ENCODE results near the gene SEPHS1. TPM values are rescaled to one million over a fixed set of nuclear protein-coding genes. Genes with fewer than 3 reads are reported as not detected.

SEPHS1 gene
- total and polyA plus RNA-seq, 2 donors (not counting 1 experiment from before 2014, with no cell fraction given): 14.7 to 29.1 TPM

GRCh38 chr10:13319166-13319565 is 28.9 kb downstream of the SEPHS1 start:
- no peaks in the 10 kb centered on the region for H4K20me1 ChIP-seq (ENCODE audit: control insufficient read depth, insufficient read depth, low read length, poor library complexity, severe bottlenecking)
- no peaks in the 10 kb centered on the region for H3K27me3 ChIP-seq (replicated peaks in 1 of 4; ENCODE audit: control extremely low read depth in 1 of 4, control insufficient read depth in 3 of 4, insufficient read depth in 4 of 4, low read length in 3 of 4)
- no peaks in the 10 kb centered on the region for H3K4me1 ChIP-seq (ENCODE audit: control insufficient read depth in 2 of 2, insufficient read depth in 2 of 2, low read length in 2 of 2)
- no peak overlapping the region for H3K4me2 ChIP-seq (replicated peaks; ENCODE audit: low read depth, low read length, poor library complexity, severe bottlenecking)
- no peak overlapping the region for H2AFZ ChIP-seq (ENCODE audit: insufficient read depth, low read depth, low read length, poor library complexity, severe bottlenecking)
- ChIA-PET CTCF (no interaction called here), POLR2A (no interaction called here)
- H3K27me3 Mint-ChIP-seq: no peaks in the 10 kb centered on the region
- no peak overlapping the region for H3K27ac Mint-ChIP-seq
- no peaks in the 10 kb centered on the region for H3K4me1 Mint-ChIP-seq
- TF ChIP-seq CTCF (IDR thresholded peaks at IDR 0.05): no peak
- no peak for TF ChIP-seq EZH2 (IDR thresholded peaks at IDR 0.05; ENCODE audit: borderline replicate concordance, insufficient read depth, low read depth, low read length, poor library complexity, severe bottlenecking)
- peaks cover 4 to 23% of the 10 kb centered on the region in 2 experiments for H3K36me3 ChIP-seq (replicated peaks in 1 of 2; ENCODE audit: control extremely low read depth in 1 of 2, control insufficient read depth in 1 of 2, extremely low read depth in 1 of 2, insufficient read depth in 2 of 2, low read length in 1 of 2)
- no peaks in the 10 kb centered on the region for H3K9me3 ChIP-seq (ENCODE audit: control extremely low read depth in 1 of 3, control insufficient read depth in 2 of 3, insufficient read depth in 1 of 3, low read length in 2 of 3)
- DNase-seq (no peak), ATAC-seq (ENCODE audit: low read depth) (no peak)
- no peaks in the 10 kb centered on the region for H3K79me2 ChIP-seq (ENCODE audit: control insufficient read depth, insufficient read depth, low read length)
- H3K4me3 Mint-ChIP-seq: no peak overlapping the region
- no peak overlapping the region for H3K27ac ChIP-seq (ENCODE audit: low read length in 2 of 2)
- H3K9me3 Mint-ChIP-seq (ENCODE audit: insufficient read depth): no peaks in the 10 kb centered on the region
- intact Hi-C loops (cut with micrococcal nuclease): no loop called here
- no peak overlapping the region for H3K4me3 ChIP-seq (ENCODE audit: control extremely low read depth in 1 of 5, extremely low read depth in 1 of 5, insufficient read depth in 1 of 5, low read depth in 2 of 5, low read length in 4 of 5)
- no peak overlapping the region for H3K9ac ChIP-seq (ENCODE audit: low read length)
- 95% methylated on average over 3 of the region's 7 CpGs for WGBS (ENCODE audit: insufficient coverage)

- Histone ChIP-seq H3K36me3 (replicated peaks in 1 of 2; ENCODE audit: control extremely low read depth in 1 of 2, control insufficient read depth in 1 of 2, extremely low read depth in 1 of 2, insufficient read depth in 2 of 2, low read length in 1 of 2) (peaks cover 3 to 15% of the 10 kb centered on the region in 2 experiments), H3K27me3 (replicated peaks in 1 of 4; ENCODE audit: control extremely low read depth in 1 of 4, control insufficient read depth in 3 of 4, insufficient read depth in 4 of 4, low read length in 3 of 4) (no peaks in the 10 kb centered on the region), H4K20me1 (ENCODE audit: control insufficient read depth, insufficient read depth, low read length, poor library complexity, severe bottlenecking) (no peaks in the 10 kb centered on the region), H3K4me2 (replicated peaks; ENCODE audit: low read depth, low read length, poor library complexity, severe bottlenecking) (no peak overlapping the region), H2AFZ (ENCODE audit: insufficient read depth, low read depth, low read length, poor library complexity, severe bottlenecking) (no peak overlapping the region), H3K4me1 (ENCODE audit: control insufficient read depth in 2 of 2, insufficient read depth in 2 of 2, low read length in 2 of 2) (no peaks in the 10 kb centered on the region), H3K4me3 (ENCODE audit: control extremely low read depth in 1 of 5, extremely low read depth in 1 of 5, insufficient read depth in 1 of 5, low read depth in 2 of 5, low read length in 4 of 5) (no peak overlapping the region), H3K79me2 (ENCODE audit: control insufficient read depth, insufficient read depth, low read length) (no peaks in the 10 kb centered on the region), H3K27ac (ENCODE audit: low read length in 2 of 2) (no peak overlapping the region), H3K9me3 (ENCODE audit: control extremely low read depth in 1 of 3, control insufficient read depth in 2 of 3, insufficient read depth in 1 of 3, low read length in 2 of 3) (no peaks in the 10 kb centered on the region), H3K9ac (ENCODE audit: low read length) (no peak overlapping the region)
- intact Hi-C loops (cut with micrococcal nuclease): no loop called here
- TF ChIP-seq CTCF (IDR thresholded peaks at IDR 0.05) (no peak), EZH2 (IDR thresholded peaks at IDR 0.05; ENCODE audit: borderline replicate concordance, insufficient read depth, low read depth, low read length, poor library complexity, severe bottlenecking) (no peak)
- ChIA-PET CTCF (no interaction called here), POLR2A (interaction anchor here (0.6 kb wide), 1 partner anchor 47 kb away, joined by 4 read pairs; no protein-coding TSS in a partner anchor)
- H3K27me3 Mint-ChIP-seq: no peaks in the 10 kb centered on the region
- H3K9me3 Mint-ChIP-seq (ENCODE audit: insufficient read depth): no peaks in the 10 kb centered on the region
- H3K27ac Mint-ChIP-seq: no peak overlapping the region
- DNase-seq (no peak), ATAC-seq (ENCODE audit: low read depth) (no peak)
- H3K4me3 Mint-ChIP-seq: no peak overlapping the region
- 100% methylated on average over 1 of the region's 6 CpGs for WGBS (ENCODE audit: insufficient coverage)
- H3K4me1 Mint-ChIP-seq: no peaks in the 10 kb centered on the region
Measured at GRCh38 chr10:13317474-13317873, 30.6 kb downstream of the SEPHS1 start.
